NCI-H2029 treated with DMSO at 0.1 percent for 48 hours (cell line): ENCODE results near the gene RSPH1.

Experiments
- DNase-seq: peaks from one replicate; lab custom pipeline; 2025; lab: John Stamatoyannopoulos, UW

Gene RSPH1

GRCh38 chr21:42531771-42532170, 35.7 kb upstream of the RSPH1 start:
- no peak for DNase-seq

GRCh38 chr21:42530167-42530518, 34.1 kb upstream of the RSPH1 start:
- no peak for DNase-seq

- DNase-seq = peak; percentile 37
These were observed 31.6 kb upstream of the RSPH1 start for GRCh38 chr21:42527489-42528158.

DNA sequence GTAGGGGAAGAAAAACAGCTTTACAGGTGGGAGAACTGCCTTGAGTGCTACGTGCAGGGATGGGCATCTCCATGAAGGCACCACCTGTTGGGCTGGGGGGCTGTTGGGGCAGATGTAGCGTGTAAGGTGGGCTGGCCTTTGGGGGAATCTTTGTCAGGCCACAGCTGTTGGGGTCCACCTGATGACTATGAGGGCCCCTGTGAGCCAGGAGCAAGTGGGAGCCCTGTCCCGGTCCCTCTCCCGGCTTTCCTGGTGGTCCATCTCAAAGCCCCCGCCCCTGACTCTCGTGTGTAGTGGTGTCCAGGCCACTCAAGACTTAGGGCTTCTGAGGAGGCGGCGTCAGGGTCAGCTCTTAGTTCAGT, 31.1 kb upstream of the RSPH1 start:
- DNase-seq = no peak

GRCh38 chr21:42526379-42526727, 30.3 kb upstream of the RSPH1 start:
- DNase-seq = peak; percentile 32

DNA sequence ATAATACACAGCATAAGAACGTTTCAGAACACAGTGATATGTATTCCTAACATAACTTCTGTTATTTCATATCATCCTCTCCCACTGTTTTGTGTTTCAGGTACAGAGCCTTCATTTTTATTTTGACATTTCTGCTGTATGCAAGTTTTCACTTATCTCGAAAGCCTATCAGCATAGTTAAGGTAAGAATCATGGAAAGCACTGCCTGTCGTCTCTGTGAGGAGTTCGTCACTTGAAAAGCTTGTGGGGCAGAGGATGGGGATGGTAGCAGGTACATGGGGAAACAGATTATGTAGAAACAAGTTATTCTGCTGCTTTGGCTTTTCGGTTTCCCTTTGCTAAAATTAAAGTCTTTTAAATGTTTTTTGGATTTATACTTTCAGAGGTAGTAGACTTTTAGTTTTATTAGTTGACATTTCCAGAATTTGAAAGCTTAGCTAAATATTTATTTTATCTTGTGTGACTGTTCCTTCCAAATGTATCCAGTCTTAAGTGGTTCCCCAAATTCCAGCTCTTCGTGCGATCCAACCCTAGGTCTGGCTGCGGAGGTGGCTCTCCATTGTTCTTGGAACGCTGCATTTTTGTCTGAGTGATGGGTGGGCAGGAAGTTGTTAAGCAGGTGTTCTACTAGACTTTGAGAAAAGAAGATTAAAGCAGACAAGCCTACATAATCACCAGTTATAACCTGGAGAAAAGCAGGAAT, 29.8 kb upstream of the RSPH1 start:
- no peak for DNase-seq

DNA sequence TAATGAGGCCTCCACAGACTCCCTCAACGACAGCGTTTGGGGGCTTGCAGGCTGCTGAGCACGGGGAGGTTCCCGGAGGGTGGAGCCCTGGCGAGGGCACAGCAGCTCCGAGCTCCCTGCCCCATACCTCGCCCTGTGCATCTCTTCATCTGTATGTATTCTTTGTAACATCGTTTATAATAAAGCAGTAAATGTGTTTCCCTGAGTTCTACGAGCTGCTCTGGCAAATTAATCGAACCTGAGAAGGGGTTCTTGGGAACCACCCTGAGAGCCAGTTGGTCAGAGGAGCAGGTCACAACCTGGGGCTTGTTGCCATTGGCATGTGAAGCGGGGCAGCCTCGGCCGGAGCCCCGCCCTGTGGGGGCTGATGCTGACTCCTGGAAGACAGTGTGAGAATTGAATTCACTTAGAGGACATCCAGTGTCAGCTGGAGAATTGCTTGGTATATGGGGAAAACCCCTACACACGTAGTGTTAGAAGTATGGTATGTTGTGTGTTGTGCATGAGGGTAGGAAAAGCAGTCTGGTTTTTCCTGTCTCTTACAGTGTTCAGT, 29.1 kb upstream of the RSPH1 start:
- no peak for DNase-seq

DNA sequence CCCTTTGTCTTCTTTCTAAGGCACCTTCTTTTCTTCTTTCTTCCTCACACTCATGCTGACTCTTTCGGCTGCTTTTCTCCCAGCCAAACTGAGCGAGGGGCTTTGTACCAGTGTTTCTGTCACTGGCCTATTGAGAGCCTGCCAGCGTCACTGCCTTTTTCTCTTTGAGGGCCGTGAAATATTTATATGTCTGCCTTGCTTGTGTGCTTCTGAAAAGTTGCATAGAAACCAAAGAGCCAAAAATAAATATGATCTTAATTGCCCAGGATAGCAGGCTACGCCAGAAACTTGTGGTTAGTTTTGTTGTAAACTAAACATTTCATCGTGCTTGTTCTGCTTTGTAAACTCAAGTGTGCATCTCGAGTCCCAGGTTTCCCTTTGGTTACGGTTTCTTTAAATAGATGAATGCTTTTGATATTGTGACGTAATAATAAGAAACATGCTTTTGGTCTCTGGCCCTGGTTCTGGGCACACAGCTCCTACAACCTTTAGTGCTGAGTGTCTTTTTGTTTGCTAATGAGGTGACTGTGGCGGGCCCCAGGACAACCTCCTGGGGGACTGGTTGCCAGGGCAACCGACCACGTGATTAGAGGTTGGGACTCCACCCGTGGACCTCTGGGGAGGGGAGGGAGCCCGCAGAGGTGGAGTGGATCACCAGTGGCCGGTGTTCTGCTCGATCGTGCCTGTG, 28.5 kb upstream of the RSPH1 start:
- peak; percentile 98 for DNase-seq

DNA sequence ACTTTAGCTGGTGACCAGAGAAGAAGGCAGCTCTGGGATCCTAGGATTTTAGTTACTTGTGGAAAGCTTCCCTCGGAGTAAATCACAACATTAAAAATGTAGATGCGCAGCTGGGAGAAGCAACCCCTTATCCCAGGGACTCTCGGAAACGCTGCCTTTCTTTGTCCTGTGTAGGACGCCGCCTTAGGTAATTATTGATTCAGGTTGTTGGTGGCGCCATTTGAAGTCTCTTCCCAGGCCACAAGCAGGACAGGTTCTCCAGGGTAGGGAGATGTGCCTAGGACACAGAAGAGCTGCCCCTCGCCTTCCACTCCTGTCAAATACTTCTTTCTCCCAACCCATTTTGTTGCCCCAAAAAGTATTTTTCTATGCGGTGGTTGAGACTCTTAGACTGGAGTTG, 27.9 kb upstream of the RSPH1 start:
- DNase-seq = no peak

DNA sequence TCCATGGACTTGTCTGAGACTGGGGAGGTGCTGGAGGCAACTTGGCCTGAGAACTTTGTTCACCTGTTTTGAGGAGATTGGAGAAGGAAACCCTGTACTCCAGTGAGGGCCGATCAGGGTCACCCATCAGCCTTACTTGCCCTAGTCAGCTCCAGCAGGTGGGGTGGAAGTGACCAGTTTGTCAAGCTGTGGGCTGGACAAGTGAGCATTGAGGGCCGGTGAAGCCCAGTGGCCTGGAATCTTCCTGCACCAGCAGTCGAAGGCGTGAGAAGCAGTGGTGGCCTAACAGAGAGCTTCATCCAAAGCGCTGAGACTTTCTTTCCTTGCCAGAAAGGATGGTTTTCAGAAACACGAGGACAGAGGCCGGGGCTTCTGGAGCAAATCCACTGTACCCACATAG, 27.2 kb upstream of the RSPH1 start:
- DNase-seq = no peak

DNA sequence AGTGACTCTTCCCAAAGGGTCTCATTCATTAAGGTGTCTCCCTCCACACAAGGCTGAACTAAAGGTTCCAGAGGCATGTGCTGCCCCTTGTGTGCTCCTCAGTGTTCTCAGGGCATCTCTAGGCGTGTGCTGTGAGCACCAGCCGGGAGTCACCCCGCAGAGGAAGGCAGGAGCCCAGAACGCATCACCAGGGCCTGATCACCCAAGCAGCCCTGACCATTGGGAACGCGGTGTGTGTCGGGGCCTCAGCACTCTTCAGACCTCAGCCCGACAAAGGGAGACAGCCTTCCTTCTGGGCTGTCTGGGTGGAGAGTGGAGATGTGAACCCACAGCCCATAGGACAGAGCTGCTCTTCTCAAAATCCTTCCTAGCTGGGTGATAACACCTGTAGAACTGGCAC, 26.7 kb upstream of the RSPH1 start:
- no peak for DNase-seq

DNA sequence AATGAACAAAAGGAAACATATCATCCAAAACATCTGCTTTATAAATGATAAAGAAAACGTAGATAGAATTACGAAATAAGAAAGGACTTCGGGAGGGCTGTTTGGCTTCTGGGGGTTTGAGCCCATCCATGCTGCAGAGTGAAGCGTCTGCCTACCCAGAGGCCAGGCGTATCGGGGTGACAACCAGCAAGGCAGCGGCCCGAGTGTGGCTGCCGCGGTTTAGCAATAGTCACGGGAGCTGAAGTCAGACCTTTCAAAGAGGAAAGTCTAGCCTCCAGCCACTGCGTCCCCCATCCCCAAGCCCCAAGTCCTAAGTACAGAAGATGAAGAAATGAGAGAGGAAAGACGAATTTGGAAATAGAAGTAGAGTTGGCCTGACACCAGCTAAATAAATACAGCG, 26.2 kb upstream of the RSPH1 start:
- DNase-seq = no peak

GRCh38 chr21:42521805-42522204, 25.8 kb upstream of the RSPH1 start:
- no peak for DNase-seq

- no peak for DNase-seq
These were observed 25.4 kb upstream of the RSPH1 start for GRCh38 chr21:42521384-42521783.

DNA sequence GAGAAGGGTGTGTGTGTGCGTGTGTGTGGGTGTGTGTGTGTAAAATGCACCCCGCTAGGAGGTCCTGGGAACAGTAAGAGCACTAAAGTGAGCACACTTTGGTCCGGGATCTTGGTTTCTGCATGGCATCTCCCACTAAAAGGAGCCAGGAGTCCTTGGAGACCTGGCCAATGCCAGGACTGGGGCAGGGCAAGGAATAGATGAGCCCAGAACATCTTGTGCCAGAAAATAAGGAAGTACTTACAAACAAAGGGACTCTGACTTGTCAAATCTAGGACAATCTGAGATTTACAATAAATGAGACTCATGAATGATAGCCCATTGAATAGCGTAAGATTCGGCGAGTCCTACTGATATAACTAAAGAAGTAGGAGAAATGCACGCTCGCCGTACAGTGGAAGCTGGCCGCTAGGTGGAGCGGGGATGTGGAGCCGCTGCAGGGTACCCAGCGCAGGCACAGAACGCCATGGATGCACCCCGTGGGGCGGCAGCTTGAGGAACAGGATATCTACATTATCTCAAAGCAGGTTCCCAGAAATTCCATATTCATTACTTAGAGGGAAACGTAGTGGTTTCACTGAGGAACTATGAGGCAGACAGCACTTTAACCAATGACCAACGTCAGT, 24.7 kb upstream of the RSPH1 start:
- no peak for DNase-seq

DNA sequence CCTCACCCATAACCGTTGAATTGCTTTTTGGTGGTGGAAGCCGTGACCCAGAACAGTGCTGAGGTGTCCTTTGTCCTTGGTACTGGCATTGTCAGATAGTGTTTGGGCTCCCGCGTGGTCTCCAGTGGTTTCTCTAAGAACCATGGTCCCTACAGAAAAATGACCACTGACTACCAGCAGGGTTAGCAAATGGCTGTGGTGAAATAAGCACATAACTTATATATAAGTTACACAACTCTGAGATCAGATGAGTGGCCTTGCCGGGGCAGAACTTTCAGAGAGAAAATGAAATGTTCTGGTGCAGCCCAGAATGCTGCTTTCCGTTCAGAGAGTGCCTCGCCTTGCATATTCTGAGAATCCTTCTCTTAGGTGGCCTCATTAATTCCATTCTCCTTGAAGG, 22.6 kb upstream of the RSPH1 start:
- DNase-seq = no peak

DNA sequence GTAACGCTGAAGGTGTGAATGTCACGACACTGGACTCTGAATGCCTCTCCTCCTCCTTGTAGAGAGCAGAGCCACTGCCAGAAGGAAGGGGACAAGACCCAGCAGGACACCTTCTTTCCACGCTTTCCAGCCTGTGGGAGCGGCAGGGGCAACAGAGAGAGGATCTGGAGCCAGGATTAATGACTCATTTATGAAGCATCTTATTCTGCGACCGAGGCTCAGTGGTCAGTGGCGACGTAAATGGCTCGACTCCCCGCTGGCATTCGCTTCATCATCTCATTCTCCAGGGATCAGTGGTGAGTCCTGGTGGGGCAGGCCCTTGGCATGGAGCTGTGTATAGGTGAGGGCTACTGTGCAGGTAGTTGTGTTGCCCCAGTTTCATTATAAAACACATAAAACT, 22.2 kb upstream of the RSPH1 start:
- DNase-seq = no peak

- DNase-seq = peak; percentile 82
These were observed 19.9 kb upstream of the RSPH1 start for GRCh38 chr21:42515708-42516502.

DNA sequence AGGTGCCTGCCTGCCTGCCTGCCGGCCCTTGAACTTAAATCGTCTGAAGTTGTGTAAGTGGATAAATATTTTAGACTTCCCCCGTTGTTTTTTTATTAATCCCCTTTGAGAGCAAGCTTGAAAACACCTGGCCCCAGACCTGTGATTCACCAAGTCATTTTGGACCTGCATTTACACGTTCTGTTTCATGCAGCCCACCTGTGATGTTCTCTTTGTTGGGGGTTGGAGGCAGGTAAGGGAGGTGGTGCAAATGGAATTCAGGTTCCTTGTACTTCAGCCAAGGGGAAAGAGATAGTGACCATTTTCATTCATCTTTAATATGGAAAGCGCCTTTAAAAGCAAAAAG, 18.8 kb upstream of the RSPH1 start:
- DNase-seq = no peak

DNA sequence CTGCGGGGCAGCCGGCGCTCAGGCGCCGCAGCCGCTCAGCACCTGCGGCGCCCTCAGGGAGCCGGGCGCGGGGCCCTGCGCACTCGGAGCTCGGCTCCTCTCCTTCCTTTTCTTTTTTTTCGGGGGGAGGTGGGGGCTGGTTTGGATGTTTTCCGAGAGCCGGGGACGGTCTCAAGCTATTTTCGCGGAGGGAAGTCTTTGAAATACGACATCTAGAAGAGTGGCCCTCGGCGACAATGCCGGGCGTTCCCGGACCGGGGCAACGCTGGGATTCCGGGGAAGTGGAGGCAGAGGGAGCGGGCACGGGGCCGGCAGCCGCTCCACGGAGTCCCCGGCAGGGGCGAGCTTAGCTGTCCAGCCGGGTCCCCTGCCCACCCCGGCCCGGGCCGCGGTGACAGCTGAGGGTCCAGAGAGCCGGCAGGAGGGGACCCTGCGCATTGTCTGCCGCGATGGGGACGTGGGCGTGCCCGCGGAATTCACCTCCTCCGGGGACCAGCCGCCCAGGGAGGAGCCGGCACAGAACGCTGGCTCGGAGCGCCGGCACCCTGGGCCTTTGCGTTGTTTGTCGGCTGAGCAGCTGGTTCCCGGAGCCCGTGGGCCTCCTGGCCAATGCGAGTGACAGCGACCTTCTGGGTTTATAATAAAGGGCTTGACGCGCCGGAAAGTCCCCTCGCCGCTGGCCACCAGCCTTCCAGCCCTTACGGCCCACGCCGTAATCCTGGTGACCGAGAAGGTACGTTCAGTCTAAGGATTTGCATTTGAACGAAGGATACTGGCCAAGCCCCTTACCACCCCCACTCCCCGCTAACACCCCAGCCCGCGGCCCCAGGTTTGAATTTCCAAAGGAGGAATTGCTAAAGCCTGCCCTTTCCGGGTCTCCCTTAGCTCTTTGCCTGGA, 18.2 kb upstream of the RSPH1 start:
- DNase-seq = peak; percentile 16
